ENCODE results near the gene EVC.

Gene EVC

DNA sequence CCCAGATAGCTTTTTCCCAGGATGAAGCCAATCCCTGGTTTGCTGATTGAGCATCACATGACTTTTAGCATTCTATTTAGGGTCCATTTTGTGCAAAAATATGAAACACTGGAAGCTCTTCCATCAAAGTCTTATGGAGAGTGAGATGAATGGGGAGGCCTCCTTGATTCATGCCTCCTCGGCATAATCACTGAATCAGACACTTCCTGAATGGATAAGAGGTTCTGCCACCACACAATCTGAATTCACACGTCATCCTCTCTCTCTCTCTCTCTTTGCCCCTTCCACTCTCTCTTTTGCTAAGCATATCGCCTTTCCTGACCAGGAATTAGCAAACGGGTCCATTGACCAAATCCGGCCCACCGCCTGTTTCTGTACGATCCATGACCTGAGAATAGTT, 113.2 kb downstream of the EVC start:
- Histone ChIP-seq H3K9ac (ENCODE audit: low read length) (no peak overlapping the region), H3K4me2 (ENCODE audit: low read length) (no peak overlapping the region), H3K4me1 (ENCODE audit: low read length) (peaks cover 10% of the 10 kb centered on the region), H3K27me3 (ENCODE audit: low read depth, low read length) (no peaks in the 10 kb centered on the region), H2AFZ (ENCODE audit: low read depth, low read length) (no peak overlapping the region), H4K20me1 (ENCODE audit: insufficient read depth, low read length) (peaks cover 7% of the 10 kb centered on the region; the same call in 1 of the 2 replicates), H3K4me3 (ENCODE audit: low read length) (no peak overlapping the region), H3K9me3 (ENCODE audit: insufficient read depth, low read length) (no peaks in the 10 kb centered on the region), H3K79me2 (ENCODE audit: low read length) (no peaks in the 10 kb centered on the region), H3K27ac (ENCODE audit: low read length) (no peak overlapping the region), H3K36me3 (replicated peaks; ENCODE audit: low read depth, low read length) (peaks cover 6% of the 10 kb centered on the region)
- TF ChIP-seq CTCF (IDR thresholded peaks at IDR 0.05; ENCODE audit: low read depth, low read length), result no peak
- TF ChIP-seq EZH2phosphoT487 (IDR thresholded peaks at IDR 0.05; ENCODE audit: low read depth), result no peak

- Histone ChIP-seq H3K9ac (ENCODE audit: low read length) (no peak overlapping the region), H3K27me3 (ENCODE audit: low read depth, low read length) (no peaks in the 10 kb centered on the region), H3K36me3 (replicated peaks; ENCODE audit: low read depth, low read length) (peaks cover 6% of the 10 kb centered on the region), H3K79me2 (ENCODE audit: low read length) (no peaks in the 10 kb centered on the region), H3K4me3 (ENCODE audit: low read length) (no peak overlapping the region), H3K27ac (ENCODE audit: low read length) (no peak overlapping the region), H4K20me1 (ENCODE audit: insufficient read depth, low read length) (peaks cover 6% of the 10 kb centered on the region; the same call in 1 of the 2 replicates), H3K9me3 (ENCODE audit: insufficient read depth, low read length) (no peaks in the 10 kb centered on the region), H3K4me1 (ENCODE audit: low read length) (peaks cover 10% of the 10 kb centered on the region), H2AFZ (ENCODE audit: low read depth, low read length) (no peak overlapping the region), H3K4me2 (ENCODE audit: low read length) (no peak overlapping the region)
- peak; percentile 70 for TF ChIP-seq CTCF (IDR thresholded peaks at IDR 0.05; ENCODE audit: low read depth, low read length)
- TF ChIP-seq EZH2phosphoT487 (IDR thresholded peaks at IDR 0.05; ENCODE audit: low read depth), result no peak
Observed at GRCh38 chr4:5824635-5825034, 113.6 kb downstream of the EVC start.

DNA sequence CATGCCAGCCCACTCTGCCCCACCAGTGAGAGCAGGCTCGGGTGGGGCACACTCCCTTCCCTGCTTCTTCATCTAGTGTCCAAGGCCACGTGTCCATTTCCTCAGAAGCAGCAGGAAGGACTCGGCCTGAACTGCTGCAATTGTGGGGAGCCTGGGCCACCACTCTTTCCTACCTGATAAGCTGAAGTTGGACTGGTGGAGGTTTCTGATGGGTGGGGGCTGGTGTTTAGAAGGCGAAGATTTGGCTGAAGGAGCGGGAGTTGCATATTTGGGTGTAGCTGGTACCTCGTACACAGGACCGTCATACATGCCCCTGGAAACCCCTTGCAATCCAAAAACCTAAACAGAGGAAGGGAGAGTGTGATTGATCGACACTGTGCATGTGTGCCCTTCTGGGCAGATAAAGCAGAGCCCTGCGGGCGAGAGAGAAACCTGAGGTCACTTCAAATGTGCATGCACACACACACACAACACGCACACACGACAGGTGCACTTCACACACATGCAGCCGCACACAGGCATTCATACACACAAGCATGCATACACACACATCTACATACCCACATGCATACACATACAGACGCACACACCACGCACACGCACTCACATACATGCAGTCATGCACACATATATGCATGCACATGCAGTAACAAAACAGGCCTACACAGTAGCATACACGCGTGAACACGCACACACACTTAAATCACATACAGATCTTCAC, 114.5 kb downstream of the EVC start:
- Histone ChIP-seq H3K27me3 (ENCODE audit: low read depth, low read length) (no peaks in the 10 kb centered on the region), H3K27ac (ENCODE audit: low read length) (no peak overlapping the region), H3K79me2 (ENCODE audit: low read length) (no peaks in the 10 kb centered on the region), H3K9ac (ENCODE audit: low read length) (no peak overlapping the region), H3K36me3 (replicated peaks; ENCODE audit: low read depth, low read length) (peaks cover 6% of the 10 kb centered on the region), H4K20me1 (ENCODE audit: insufficient read depth, low read length) (peaks cover 4% of the 10 kb centered on the region; the same call in 1 of the 2 replicates), H3K9me3 (ENCODE audit: insufficient read depth, low read length) (no peaks in the 10 kb centered on the region), H2AFZ (ENCODE audit: low read depth, low read length) (no peak overlapping the region), H3K4me3 (ENCODE audit: low read length) (no peak overlapping the region), H3K4me1 (ENCODE audit: low read length) (peaks cover 10% of the 10 kb centered on the region), H3K4me2 (ENCODE audit: low read length) (no peak overlapping the region)
- TF ChIP-seq EZH2phosphoT487 (IDR thresholded peaks at IDR 0.05; ENCODE audit: low read depth) (no peak), CTCF (IDR thresholded peaks at IDR 0.05; ENCODE audit: low read depth, low read length) (no peak)

- no peaks in the 10 kb centered on the region for H3K79me2 ChIP-seq (ENCODE audit: low read length)
- no peak overlapping the region for H3K4me2 ChIP-seq (ENCODE audit: low read length)
- no peak overlapping the region for H3K27ac ChIP-seq (ENCODE audit: low read length)
- H3K36me3 ChIP-seq (replicated peaks; ENCODE audit: low read depth, low read length), result no peaks in the 10 kb centered on the region
- no peak overlapping the region for H2AFZ ChIP-seq (ENCODE audit: low read depth, low read length)
- TF ChIP-seq EZH2phosphoT487 (IDR thresholded peaks at IDR 0.05; ENCODE audit: low read depth) (no peak), CTCF (IDR thresholded peaks at IDR 0.05; ENCODE audit: low read depth, low read length) (no peak)
- H3K9me3 ChIP-seq (ENCODE audit: insufficient read depth, low read length), result no peaks in the 10 kb centered on the region
- no peak overlapping the region for H3K4me3 ChIP-seq (ENCODE audit: low read length)
- H3K27me3 ChIP-seq (ENCODE audit: low read depth, low read length), result no peaks in the 10 kb centered on the region
- peaks cover 4% of the 10 kb centered on the region; the same call in 1 of the 2 replicates for H4K20me1 ChIP-seq (ENCODE audit: insufficient read depth, low read length)
- H3K4me1 ChIP-seq (ENCODE audit: low read length), result peaks cover 10% of the 10 kb centered on the region
- no peak overlapping the region for H3K9ac ChIP-seq (ENCODE audit: low read length)
Observed at GRCh38 chr4:5826437-5827107, 115.6 kb downstream of the EVC start.

Measured in OCI-LY3 (cell line).